ENCODE results near the gene CSTB. TPM values are rescaled to one million over a fixed set of nuclear protein-coding genes. Genes with fewer than 3 reads are reported as not detected.

Gene CSTB
- total RNA-seq, 1 experiment from 2014 or later = 136 TPM

DNA sequence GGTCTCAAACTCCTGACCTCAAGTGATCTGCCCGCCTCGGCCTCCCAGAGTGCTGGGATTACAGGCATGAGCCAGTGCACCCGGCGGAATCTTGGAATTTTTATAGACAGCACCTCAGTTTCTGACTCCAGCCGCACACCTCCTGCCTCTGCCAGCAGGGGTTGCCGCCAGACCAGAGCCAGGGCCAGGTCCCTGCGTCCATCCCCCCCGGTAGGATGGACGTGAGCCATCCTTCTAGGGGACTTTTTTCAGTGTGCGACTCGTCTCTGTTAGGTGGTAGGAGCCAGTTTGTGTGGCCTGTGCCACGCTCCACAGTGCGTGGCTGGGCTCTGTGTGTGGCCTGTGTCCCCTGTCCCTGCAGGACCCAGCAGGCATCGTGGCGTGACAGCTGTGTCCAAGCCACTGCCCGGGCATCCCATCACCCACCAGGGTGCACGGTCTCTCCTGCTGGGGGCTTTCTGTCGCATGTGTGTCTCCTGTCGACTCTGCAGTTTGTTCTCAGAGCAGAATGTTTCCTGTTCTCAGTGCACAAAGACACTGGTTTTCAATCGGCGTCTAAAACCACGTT lies 15.6 kb downstream of the CSTB start:
- no peaks in the 10 kb centered on the region for H3K9me2 ChIP-seq (ENCODE audit: insufficient read depth)
- CTCF ChIA-PET = no interaction called here
- H3F3A ChIP-seq (ENCODE audit: insufficient read depth, low read depth) = peaks cover 22% of the 10 kb centered on the region; the same call in 1 of the 2 replicates
- no peaks in the 10 kb centered on the region for H3K9me3 ChIP-seq (ENCODE audit: insufficient read depth, low read depth)
- intact Hi-C loops (cut with micrococcal nuclease; ENCODE audit: unreplicated experiment) = no loop called here
- no peaks in the 10 kb centered on the region for H3K79me2 ChIP-seq (ENCODE audit: low read depth)
- no peaks in the 10 kb centered on the region for H3K27me3 ChIP-seq (ENCODE audit: insufficient read depth, low read depth)
- no peaks in the 10 kb centered on the region for H3K4me1 ChIP-seq (replicated peaks; ENCODE audit: insufficient read depth)
- no peaks in the 10 kb centered on the region for H4K20me1 ChIP-seq (ENCODE audit: insufficient read depth)
- POLR2A ChIA-PET (ENCODE audit: unreplicated experiment) = no interaction called here
- H3K27ac ChIP-seq = no peak overlapping the region
- TF ChIP-seq, protein P1, sequence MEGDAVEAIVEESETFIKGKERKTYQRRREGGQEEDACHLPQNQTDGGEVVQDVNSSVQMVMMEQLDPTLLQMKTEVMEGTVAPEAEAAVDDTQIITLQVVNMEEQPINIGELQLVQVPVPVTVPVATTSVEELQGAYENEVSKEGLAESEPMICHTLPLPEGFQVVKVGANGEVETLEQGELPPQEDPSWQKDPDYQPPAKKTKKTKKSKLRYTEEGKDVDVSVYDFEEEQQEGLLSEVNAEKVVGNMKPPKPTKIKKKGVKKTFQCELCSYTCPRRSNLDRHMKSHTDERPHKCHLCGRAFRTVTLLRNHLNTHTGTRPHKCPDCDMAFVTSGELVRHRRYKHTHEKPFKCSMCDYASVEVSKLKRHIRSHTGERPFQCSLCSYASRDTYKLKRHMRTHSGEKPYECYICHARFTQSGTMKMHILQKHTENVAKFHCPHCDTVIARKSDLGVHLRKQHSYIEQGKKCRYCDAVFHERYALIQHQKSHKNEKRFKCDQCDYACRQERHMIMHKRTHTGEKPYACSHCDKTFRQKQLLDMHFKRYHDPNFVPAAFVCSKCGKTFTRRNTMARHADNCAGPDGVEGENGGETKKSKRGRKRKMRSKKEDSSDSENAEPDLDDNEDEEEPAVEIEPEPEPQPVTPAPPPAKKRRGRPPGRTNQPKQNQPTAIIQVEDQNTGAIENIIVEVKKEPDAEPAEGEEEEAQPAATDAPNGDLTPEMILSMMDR (conservative IDR thresholded peaks at IDR 0.05) = peak; percentile 28; the same call in 1 of the 2 replicates
- TF ChIP-seq EZH2 (IDR thresholded peaks at IDR 0.05; ENCODE audit: low read depth) = no peak
- H3K36me3 ChIP-seq (ENCODE audit: low read depth) = no peaks in the 10 kb centered on the region
- H3K4me3 ChIP-seq = no peak overlapping the region
- H3K4me2 ChIP-seq = no peak overlapping the region
- DNase-seq = no peak
- H2AFZ ChIP-seq = no peak overlapping the region
- BruUV-seq (replicated peaks) = no TSS peak

DNA sequence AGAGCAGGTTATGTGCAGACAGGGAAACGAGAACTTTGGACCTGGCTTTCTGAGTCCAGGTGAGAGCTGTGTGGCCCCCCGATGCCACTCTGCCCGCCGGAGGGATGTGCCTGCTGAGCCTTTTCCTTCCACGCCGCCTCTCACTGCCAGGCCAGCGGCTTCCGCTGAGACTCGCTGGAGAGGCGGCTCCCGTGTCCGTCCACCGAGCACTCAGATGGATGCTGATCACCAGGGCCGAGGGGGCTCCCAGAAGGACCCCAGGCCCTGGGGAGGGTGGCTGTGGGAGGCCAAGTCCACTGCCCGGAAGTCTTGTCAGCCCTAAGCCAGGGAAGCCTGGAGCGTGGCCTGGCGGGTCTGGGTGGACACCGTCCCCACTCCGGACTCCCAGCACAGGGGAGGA lies 16.5 kb downstream of the CSTB start:
- POLR2A ChIA-PET (ENCODE audit: unreplicated experiment) = interaction anchor here (0.9 kb wide), 1 partner anchor 9 kb away, joined by 4 read pairs; no protein-coding TSS in a partner anchor
- CTCF ChIA-PET = no interaction called here

DNA sequence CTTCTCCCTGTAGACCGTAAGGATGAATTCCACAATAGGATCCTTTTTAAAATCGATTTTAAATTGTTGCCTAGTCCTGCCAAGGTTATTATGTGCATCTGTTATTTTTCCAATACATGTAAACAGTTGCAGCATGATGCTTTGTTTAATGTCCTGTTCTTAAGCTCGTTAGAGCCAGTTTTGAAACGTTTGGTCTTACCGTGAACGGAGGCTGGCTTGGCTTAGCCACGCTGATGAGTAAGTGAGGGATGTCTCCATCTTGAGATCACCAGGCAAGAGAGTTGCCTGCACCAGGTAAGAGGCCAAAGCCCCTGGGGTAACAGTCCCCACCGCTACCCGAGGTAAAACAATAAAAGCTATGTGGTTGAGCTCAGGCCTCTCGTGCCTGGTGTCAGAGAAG lies 17.3 kb downstream of the CSTB start:
- no TSS peak for BruUV-seq (replicated peaks)
- no peak overlapping the region for H2AFZ ChIP-seq
- no peak overlapping the region for H3K4me3 ChIP-seq
- intact Hi-C loops (cut with micrococcal nuclease; ENCODE audit: unreplicated experiment) = no loop called here
- ChIA-PET POLR2A (ENCODE audit: unreplicated experiment) (interaction anchor here (0.9 kb wide), 1 partner anchor 10 kb away, joined by 4 read pairs; no protein-coding TSS in a partner anchor), CTCF (no interaction called here)
- H3K79me2 ChIP-seq (ENCODE audit: low read depth) = no peaks in the 10 kb centered on the region
- no peaks in the 10 kb centered on the region for H3K4me1 ChIP-seq (replicated peaks; ENCODE audit: insufficient read depth)
- H3F3A ChIP-seq (ENCODE audit: insufficient read depth, low read depth) = peaks cover 10% of the 10 kb centered on the region; the same call in 1 of the 2 replicates
- H3K27me3 ChIP-seq (ENCODE audit: insufficient read depth, low read depth) = no peaks in the 10 kb centered on the region
- no peak overlapping the region for H3K4me2 ChIP-seq
- H3K27ac ChIP-seq = no peak overlapping the region
- H3K9me3 ChIP-seq (ENCODE audit: insufficient read depth, low read depth) = no peaks in the 10 kb centered on the region
- TF ChIP-seq, protein P1 (conservative IDR thresholded peaks at IDR 0.05) = no peak
- TF ChIP-seq EZH2 (IDR thresholded peaks at IDR 0.05; ENCODE audit: low read depth) = no peak
- no peak for DNase-seq
- no peaks in the 10 kb centered on the region for H3K9me2 ChIP-seq (ENCODE audit: insufficient read depth)
- H3K36me3 ChIP-seq (ENCODE audit: low read depth) = no peaks in the 10 kb centered on the region
- no peaks in the 10 kb centered on the region for H4K20me1 ChIP-seq (ENCODE audit: insufficient read depth)

More for the DNA sequence above, 16.5 kb downstream of the CSTB start:
- H3K27ac ChIP-seq = no peak overlapping the region
- H3K4me3 ChIP-seq = no peak overlapping the region
- intact Hi-C loops (cut with micrococcal nuclease; ENCODE audit: unreplicated experiment) = no loop called here
- no peaks in the 10 kb centered on the region for H3K9me3 ChIP-seq (ENCODE audit: insufficient read depth, low read depth)
- no peaks in the 10 kb centered on the region for H3K9me2 ChIP-seq (ENCODE audit: insufficient read depth)
- no peaks in the 10 kb centered on the region for H3K79me2 ChIP-seq (ENCODE audit: low read depth)
- no peaks in the 10 kb centered on the region for H3K27me3 ChIP-seq (ENCODE audit: insufficient read depth, low read depth)
- H3K4me2 ChIP-seq = no peak overlapping the region
- H4K20me1 ChIP-seq (ENCODE audit: insufficient read depth) = no peaks in the 10 kb centered on the region
- H3F3A ChIP-seq (ENCODE audit: insufficient read depth, low read depth) = peaks cover 15% of the 10 kb centered on the region; the same call in 1 of the 2 replicates
- no TSS peak for BruUV-seq (replicated peaks)
- DNase-seq = no peak
- H3K4me1 ChIP-seq (replicated peaks; ENCODE audit: insufficient read depth) = no peaks in the 10 kb centered on the region
- TF ChIP-seq EZH2 (IDR thresholded peaks at IDR 0.05; ENCODE audit: low read depth) = no peak
- TF ChIP-seq, protein P1 (conservative IDR thresholded peaks at IDR 0.05) = no peak
- H2AFZ ChIP-seq = no peak overlapping the region
- no peaks in the 10 kb centered on the region for H3K36me3 ChIP-seq (ENCODE audit: low read depth)
